Endodermal cell (in vitro differentiated cells): Measurements from ENCODE around the gene HMOX1. TPM values are rescaled to one million over a fixed set of nuclear protein-coding genes. Genes with fewer than 3 reads are reported as not detected.

ENCODE experiments used
- DNase-seq: peaks from one replicate; pipeline ENCODE4 v3.0.0-alpha.2; 2017
- H3K27ac ChIP-seq: 2 replicates; pipeline ENCODE4 v1.5.1; 2013; ENCODE audit warnings: mild to moderate bottlenecking, low read depth, low read length, moderate library complexity
- H3K27me3 ChIP-seq: 2 replicates; pipeline ENCODE4 v1.6.1; 2013; ENCODE audit warnings: mild to moderate bottlenecking, low read length, moderate library complexity; ENCODE audit not compliant: insufficient read depth, control insufficient read depth, poor library complexity, severe bottlenecking
- H3K36me3 ChIP-seq: 2 replicates; pipeline ENCODE4 v1.7.0; 2013; ENCODE audit warnings: mild to moderate bottlenecking, low read length, moderate library complexity; ENCODE audit not compliant: control insufficient read depth, insufficient read depth
- H3K4me1 ChIP-seq: one replicate; pipeline ENCODE4 v1.7.0; 2013; ENCODE audit warnings: low read length; ENCODE audit not compliant: control insufficient read depth, insufficient read depth
- H3K4me3 ChIP-seq: 2 replicates; pipeline ENCODE4 v1.5.1; 2013; ENCODE audit warnings: mild to moderate bottlenecking, low read length, moderate library complexity
- H3K9ac ChIP-seq: 2 replicates; pipeline ENCODE4 v1.6.1; 2013; ENCODE audit warnings: mild to moderate bottlenecking, low read length, moderate library complexity; ENCODE audit not compliant: poor library complexity, severe bottlenecking; ENCODE audit errors: extremely low read depth
- H3K9me3 ChIP-seq: 2 replicates; pipeline ENCODE4 v1.6.1; 2013; ENCODE audit warnings: mild to moderate bottlenecking, low read length, moderate library complexity; ENCODE audit not compliant: control insufficient read depth
- H3K27ac Mint-ChIP-seq: 2 replicates; pipeline ENCODE4 v1.8.0; 2020; ENCODE audit warnings: mixed read lengths
- H3K27me3 Mint-ChIP-seq: 2 replicates; pipeline ENCODE4 v1.8.0; 2021; ENCODE audit warnings: mild to moderate bottlenecking, mixed read lengths; ENCODE audit not compliant: insufficient read depth
- H3K36me3 Mint-ChIP-seq: 2 replicates; pipeline ENCODE4 v1.8.0; 2020; ENCODE audit warnings: low read depth, mixed read lengths
- H3K4me1 Mint-ChIP-seq: 2 replicates; pipeline ENCODE4 v1.8.0; 2020; ENCODE audit warnings: mixed read lengths
- H3K4me3 Mint-ChIP-seq: 2 replicates; pipeline ENCODE4 v1.8.0; 2020; ENCODE audit warnings: mild to moderate bottlenecking, moderate library complexity, mixed read lengths
- H3K9me3 Mint-ChIP-seq: 2 replicates; pipeline ENCODE4 v1.8.0; 2020; ENCODE audit warnings: mild to moderate bottlenecking, mixed read lengths
- CTCF ChIP-seq: fragments of 200-600 bp; sonication (generic); conservative IDR thresholded peaks from 2 replicates; pipeline ENCODE4 v1.5.0; 2021; ENCODE audit warnings: antibody characterized with exemption, mild to moderate bottlenecking
- WGBS, 2 experiments: methylation state at CpG; one replicate each; pipeline versions ENCODE4 v1.1.5 to v1.1.7; 2013; ENCODE audit warnings: missing lambda C conversion rate in 2 of 2, mixed read lengths in 1 of 2; ENCODE audit not compliant: insufficient coverage in 1 of 2, insufficient read length in 1 of 2; 5-methylcytosine and 5-hydroxymethylcytosine counted together
- total RNA-seq, 2 donors: library from RNA; stranded (reverse); fragmentation: NEBNext Ultra II Directional in 1 of 2; extraction: Animal tissue kit (Norgen Biotek cat#: 25700) in 1 of 2; gene quantifications; 2 replicates in 1 of 2; 3 replicates in 1 of 2; pipeline ENCODE4 v1.2.1, GENCODE V29; 2021

HMOX1 gene
- total RNA-seq, 2 donors from 2014 or later = 11.4 to 21.6 TPM

- no peak overlapping the region for H3K27ac Mint-ChIP-seq
- no peaks in the 10 kb centered on the region for H3K9me3 Mint-ChIP-seq
Observed at GRCh38 chr22:35334004-35334403, 46.9 kb upstream of the HMOX1 start.

GRCh38 chr22:35335468-35335867 is 45.4 kb upstream of the HMOX1 start:
- H3K27ac Mint-ChIP-seq = no peak overlapping the region
- Histone ChIP-seq H3K9ac (no peak overlapping the region), H3K27me3 (no peaks in the 10 kb centered on the region), H3K4me3 (no peak overlapping the region), H3K27ac (no peak overlapping the region), H3K36me3 (peaks cover 10% of the 10 kb centered on the region), H3K9me3 (no peaks in the 10 kb centered on the region), H3K4me1 (peaks cover 5% of the 10 kb centered on the region)
- H3K4me1 Mint-ChIP-seq = peaks cover 5% of the 10 kb centered on the region
- no peaks in the 10 kb centered on the region for H3K9me3 Mint-ChIP-seq
- H3K36me3 Mint-ChIP-seq = peaks cover 30% of the 10 kb centered on the region
- no peaks in the 10 kb centered on the region for H3K27me3 Mint-ChIP-seq
- WGBS, 2 experiments = 91 to 94% methylated on average over 7 of the region's 7 CpGs
- DNase-seq = peak; percentile 67
- no peak overlapping the region for H3K4me3 Mint-ChIP-seq
- peak; percentile 15 for TF ChIP-seq CTCF

More at GRCh38 chr22:35334004-35334403, 46.9 kb upstream of the HMOX1 start:
- Mint-ChIP-seq H3K27me3 (no peaks in the 10 kb centered on the region), H3K4me3 (no peak overlapping the region), H3K36me3 (peaks cover 28% of the 10 kb centered on the region), H3K4me1 (peaks cover 5% of the 10 kb centered on the region)
- TF ChIP-seq CTCF = no peak
- peaks cover 5% of the 10 kb centered on the region for H3K4me1 ChIP-seq
- DNase-seq = no peak
- H3K36me3 ChIP-seq = peaks cover 18% of the 10 kb centered on the region
- H3K9ac ChIP-seq = no peak overlapping the region
- no peak overlapping the region for H3K4me3 ChIP-seq
- no peaks in the 10 kb centered on the region for H3K9me3 ChIP-seq
- 67 to 72% methylated on average over 3 to 9 of the region's 9 CpGs for WGBS, 2 experiments
- H3K27ac ChIP-seq = no peak overlapping the region
- no peaks in the 10 kb centered on the region for H3K27me3 ChIP-seq

GRCh38 chr22:35335936-35336781 is 44.7 kb upstream of the HMOX1 start:
- DNase-seq = no peak
- no peak overlapping the region for H3K27ac ChIP-seq
- Mint-ChIP-seq H3K4me3 (no peak overlapping the region), H3K27me3 (no peaks in the 10 kb centered on the region), H3K27ac (no peak overlapping the region), H3K4me1 (peaks cover 5% of the 10 kb centered on the region), H3K9me3 (no peaks in the 10 kb centered on the region), H3K36me3 (peaks cover 34% of the 10 kb centered on the region)
- 88 to 90% methylated on average over 11 to 12 of the region's 12 CpGs for WGBS, 2 experiments
- no peak for TF ChIP-seq CTCF
- peaks cover 8% of the 10 kb centered on the region for H3K36me3 ChIP-seq
- H3K9ac ChIP-seq = no peak overlapping the region
- no peaks in the 10 kb centered on the region for H3K9me3 ChIP-seq
- no peaks in the 10 kb centered on the region for H3K27me3 ChIP-seq
- peaks cover 5% of the 10 kb centered on the region for H3K4me1 ChIP-seq
- no peak overlapping the region for H3K4me3 ChIP-seq
